H1 (cell line): ENCODE measurements around the gene DMBX1. TPM values are rescaled to one million over a fixed set of nuclear protein-coding genes. Genes with fewer than 3 reads are reported as not detected.

Experiments
- CTCF ChIA-PET: fragments of 300-600 bp; sonication (Branson Sonifier 250); formaldehyde crosslinking; loops from one replicate; lab custom pipeline; 2021; ENCODE audit not compliant: partially characterized antibody; lab: Charles Lee
- POLR2A ChIA-PET: fragments of 300-600 bp; sonication (Branson Sonifier 250); formaldehyde crosslinking; loops from one replicate; lab custom pipeline; 2021; ENCODE audit warnings: inconsistent platforms; ENCODE audit not compliant: partially characterized antibody; lab: Charles Lee
- DNase-seq, 2 experiments: peaks; one replicate each; pipeline versions ENCODE4 v3.0.0 to v3.0.0-alpha.2; 2010 to 2022; ENCODE audit warnings: low spot score in 2 of 2, low read depth in 1 of 2, mixed read lengths in 1 of 2
- FAIRE-seq: peaks from 2 replicates; lab custom pipeline; 2011; peaks lifted over from hg19 to GRCh38; lab: Jason Lieb, UNC
- H2AFZ ChIP-seq: 2 replicates; pipeline ENCODE4 v1.8.1; 2012; ENCODE audit warnings: low read length, inconsistent platforms
- H2AK5ac ChIP-seq: 2 replicates; pipeline ENCODE4 v1.6.1; 2013; ENCODE audit warnings: low read depth, low read length
- H2BK120ac ChIP-seq: replicated peaks from 2 replicates; pipeline ENCODE3; 2013; ENCODE audit warnings: low read depth, low read length, inconsistent platforms
- H2BK12ac ChIP-seq: 2 replicates; pipeline ENCODE4 v1.6.1; 2013; ENCODE audit warnings: low read depth, low read length
- H2BK15ac ChIP-seq: 2 replicates; pipeline ENCODE4 v1.6.1; 2013; ENCODE audit warnings: low read length
- H2BK20ac ChIP-seq: 2 replicates; pipeline ENCODE4 v1.6.1; 2013; ENCODE audit warnings: low read length
- H2BK5ac ChIP-seq: 2 replicates; pipeline ENCODE4 v1.6.1; 2013; ENCODE audit warnings: low read depth, low read length
- H3K14ac ChIP-seq: 2 replicates; pipeline ENCODE4 v1.6.1; 2013; ENCODE audit warnings: inconsistent platforms; ENCODE audit not compliant: insufficient read length
- H3K18ac ChIP-seq: 2 replicates; pipeline ENCODE4 v1.6.1; 2013; ENCODE audit warnings: low read length; ENCODE audit errors: extremely low read depth
- H3K23ac ChIP-seq: 2 replicates; pipeline ENCODE4 v1.6.1; 2013; ENCODE audit warnings: inconsistent platforms; ENCODE audit not compliant: insufficient read length
- H3K23me2 ChIP-seq: 2 replicates; pipeline ENCODE4 v1.6.1; 2013; ENCODE audit warnings: low read depth, low read length
- H3K27ac ChIP-seq: 2 replicates; pipeline ENCODE4 v1.6.1; 2011; ENCODE audit warnings: low read depth, low read length, inconsistent platforms
- H3K27me3 ChIP-seq, 4 experiments: replicated peaks in 1 of 4; 1 replicate in 1 of 4; 2 replicates in 3 of 4; pipeline versions ENCODE4 v1.6.1 to v1.8.1; 2011 to 2013; ENCODE audit warnings: low read length in 3 of 4, mild to moderate bottlenecking in 3 of 4, inconsistent platforms in 2 of 4, mixed read lengths in 2 of 4, moderate library complexity in 1 of 4; ENCODE audit not compliant: control insufficient read depth in 3 of 4, insufficient read depth in 3 of 4; ENCODE audit errors: extremely low read depth in 1 of 4
- H3K36me3 ChIP-seq, 4 experiments: 2 replicates each; pipeline versions ENCODE4 v1.6.1 to v1.8.1; 2011 to 2013; ENCODE audit warnings: mild to moderate bottlenecking in 4 of 4, low read length in 3 of 4, moderate library complexity in 2 of 4, control low read depth in 1 of 4, inconsistent platforms in 1 of 4; ENCODE audit not compliant: insufficient read depth in 4 of 4, control insufficient read depth in 2 of 4
- H3K4ac ChIP-seq: replicated peaks from 2 replicates; pipeline ENCODE3; 2013; ENCODE audit warnings: low read length, low read depth, mixed read lengths, inconsistent platforms; ENCODE audit not compliant: insufficient read length
- H3K4me1 ChIP-seq, 4 experiments: replicated peaks in 1 of 4; 1 replicate in 1 of 4; 2 replicates in 3 of 4; pipeline versions ENCODE4 v1.6.1 to v1.8.1; 2011 to 2013; ENCODE audit warnings: low read length in 3 of 4, inconsistent platforms in 2 of 4, mixed read lengths in 1 of 4; ENCODE audit not compliant: insufficient read depth in 4 of 4, control insufficient read depth in 3 of 4
- H3K4me2 ChIP-seq, 2 experiments: 2 replicates each; pipeline versions ENCODE4 v1.6.1 to v1.8.1; 2011 to 2013; ENCODE audit warnings: low read depth in 2 of 2, low read length in 2 of 2, control low read depth in 1 of 2, inconsistent platforms in 1 of 2, mild to moderate bottlenecking in 1 of 2; ENCODE audit not compliant: insufficient read depth in 1 of 2
- H3K4me3 ChIP-seq, 4 experiments: fragments of 200-600, 300-600 bp in 1 of 4; sonication (generic), shearing (Covaris generic), sonication (Bioruptor Twin) in 1 of 4; 2 replicates each; pipeline versions ENCODE4 v1.5.1 to v1.8.1; 2011 to 2016; ENCODE audit warnings: low read length in 4 of 4, low read depth in 3 of 4, control low read depth in 2 of 4, inconsistent platforms in 2 of 4, mild to moderate bottlenecking in 2 of 4, mixed read lengths in 1 of 4, moderate library complexity in 1 of 4; ENCODE audit not compliant: insufficient read depth in 2 of 4; ENCODE audit errors: extremely low read depth in 1 of 4
- H3K56ac ChIP-seq: replicated peaks from 2 replicates; pipeline ENCODE3; 2013; ENCODE audit warnings: low read depth, mild to moderate bottlenecking, mixed read lengths, low read length, inconsistent platforms; ENCODE audit not compliant: insufficient read length
- H3K79me1 ChIP-seq: 2 replicates; pipeline ENCODE4 v1.6.1; 2013; ENCODE audit warnings: low read depth, low read length, control low read depth
- H3K79me2 ChIP-seq, 2 experiments: 2 replicates each; pipeline versions ENCODE4 v1.6.1 to v1.8.1; 2012 to 2013; ENCODE audit warnings: low read length in 2 of 2, mild to moderate bottlenecking in 2 of 2, inconsistent platforms in 1 of 2; ENCODE audit not compliant: insufficient read depth in 2 of 2, control insufficient read depth in 1 of 2
- H3K9ac ChIP-seq, 4 experiments: replicated peaks in 1 of 4; 1 replicate in 1 of 4; 2 replicates in 3 of 4; pipeline versions ENCODE4 v1.6.1 to v1.8.1; 2011 to 2013; ENCODE audit warnings: low read depth in 3 of 4, low read length in 3 of 4, control low read depth in 2 of 4, mild to moderate bottlenecking in 2 of 4, moderate library complexity in 2 of 4, inconsistent platforms in 1 of 4; ENCODE audit errors: extremely low read depth in 1 of 4
- H3K9me3 ChIP-seq, 2 experiments: 2 replicates each; pipeline versions ENCODE4 v1.6.1 to v1.8.1; 2012 to 2013; ENCODE audit warnings: mild to moderate bottlenecking in 2 of 2, moderate library complexity in 2 of 2, control low read depth in 1 of 2, inconsistent platforms in 1 of 2, low read depth in 1 of 2, low read length in 1 of 2, mixed read lengths in 1 of 2; ENCODE audit not compliant: insufficient read depth in 2 of 2
- H4K20me1 ChIP-seq, 2 experiments: replicated peaks in 1 of 2; 2 replicates each; pipeline versions ENCODE3 to v1.8.1; 2011 to 2013; ENCODE audit warnings: inconsistent platforms in 2 of 2, low read length in 2 of 2, mild to moderate bottlenecking in 1 of 2; ENCODE audit not compliant: insufficient read depth in 2 of 2, control insufficient read depth in 1 of 2
- H4K5ac ChIP-seq: 2 replicates; pipeline ENCODE4 v1.6.1; 2013; ENCODE audit warnings: low read length, low read depth, mixed read lengths, inconsistent platforms; ENCODE audit not compliant: insufficient read length
- H4K8ac ChIP-seq: 2 replicates; pipeline ENCODE4 v1.8.0; 2013; ENCODE audit warnings: mild to moderate bottlenecking, moderate library complexity, low read length, inconsistent platforms; ENCODE audit not compliant: insufficient read depth; ENCODE audit errors: extremely low read depth
- H4K91ac ChIP-seq: replicated peaks from 2 replicates; pipeline ENCODE3; 2013; ENCODE audit warnings: low read length, mixed read lengths, inconsistent platforms; ENCODE audit not compliant: insufficient read length
- CREB1 ChIP-seq: IDR thresholded peaks from 2 replicates; pipeline ENCODE4 v1.6.1; 2012; ENCODE audit warnings: inconsistent platforms
- POU5F1 ChIP-seq: IDR thresholded peaks from 2 replicates; pipeline ENCODE4 v1.6.1; 2011; ENCODE audit warnings: low read depth, mild to moderate bottlenecking, low read length, moderate library complexity
- RNF2 ChIP-seq: fragments of 200-900, 300-1000 bp; sonication (generic); IDR thresholded peaks from 2 replicates; pipeline ENCODE4 v1.7.1; 2016; ENCODE audit warnings: borderline replicate concordance, low read depth, mild to moderate bottlenecking, antibody characterized with exemption, low read length; ENCODE audit not compliant: poor library complexity, severe bottlenecking; ENCODE audit errors: missing control alignments
- YY1 ChIP-seq: IDR thresholded peaks from 2 replicates; pipeline ENCODE4 v1.6.1; 2011; ENCODE audit warnings: low read depth, mild to moderate bottlenecking, low read length
- WGBS, 2 experiments: shearing (Covaris generic) in 1 of 2; methylation state at CpG; one replicate each; pipeline versions ENCODE4 v1.1.6 to v1.1.7; 2013 to 2015; ENCODE audit warnings: low lambda C conversion rate in 2 of 2, mixed read lengths in 2 of 2, inconsistent platforms in 1 of 2, low coverage in 1 of 2, missing lambda C conversion rate in 1 of 2; ENCODE audit not compliant: insufficient replicate concordance in 2 of 2, insufficient coverage in 1 of 2, insufficient read length in 1 of 2; ENCODE audit errors: extremely low coverage in 1 of 2, missing lambda C conversion rate in 1 of 2; 5-methylcytosine and 5-hydroxymethylcytosine counted together
- polyA plus RNA-seq, 7 experiments: library from polyadenylated mRNA; depleted of rRNA in 3 of 7; stranded (reverse) in 5 of 7; unstranded in 2 of 7; fragments of >200 nt in 5 of 7; fragments of 200-250 nt in 2 of 7; gene quantifications; 1 replicate in 5 of 7; 2 replicates in 1 of 7; 4 replicates in 1 of 7; pipeline versions ENCODE4 v1.2.1 to v1.2.3, GENCODE V29; 2011 to 2013; ENCODE audit warnings: missing spikeins in 2 of 7, mixed read lengths in 2 of 7
- total RNA-seq: library from RNA; stranded (reverse); fragmentation: NEBNext Ultra II Directional; extraction: Animal tissue kit (Norgen Biotek cat#: 25700); gene quantifications from 2 replicates; pipeline ENCODE4 v1.2.1, GENCODE V29; 2021

Gene DMBX1
- total and polyA plus RNA-seq, 2 of the 8 experiments (the other 6 are each of a cell fraction or from before 2014, with no cell fraction given) = 0.23 to 0.30 TPM

DNA sequence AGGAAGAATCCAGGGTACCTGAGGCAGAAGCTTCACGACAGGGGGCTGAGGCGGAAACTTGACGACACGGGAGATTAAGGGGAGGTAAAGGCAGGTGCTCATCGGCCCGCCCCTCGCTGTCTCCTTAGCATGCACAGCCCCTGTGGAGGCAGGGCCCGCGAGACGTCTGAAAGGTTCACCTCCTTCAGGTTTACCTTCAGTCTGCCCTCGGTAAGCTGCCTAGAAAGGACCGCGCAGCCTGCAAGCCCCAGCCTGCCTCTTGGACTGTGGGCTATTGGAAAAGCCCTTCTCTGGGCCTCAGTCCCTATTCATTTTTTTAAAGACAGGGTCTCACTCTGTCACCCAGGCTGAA is 33.3 kb downstream of the DMBX1 start:
- POLR2A ChIA-PET = interaction anchor here (1.2 to 1.3 kb wide), 2 partner anchors 37 to 70 kb away, joined by 3 read pairs; no protein-coding TSS in a partner anchor
- Histone ChIP-seq H4K91ac (no peak overlapping the region), H3K9ac (no peak overlapping the region), H3K18ac (no peak overlapping the region), H2BK20ac (no peak overlapping the region), H3K4me3 (no peak overlapping the region), H4K20me1 (peaks cover 1 to 2% of the 10 kb centered on the region in 2 experiments), H3K4me2 (no peak overlapping the region; a peak in 1 of 4 replicates), H3K4ac (no peak overlapping the region), H2BK12ac (no peak overlapping the region), H2BK15ac (no peak overlapping the region), H4K5ac (no peak overlapping the region), H3K23ac (no peak overlapping the region), H3K79me2 (no peaks in the 10 kb centered on the region), H3K27ac (no peak overlapping the region), H3K23me2 (no peaks in the 10 kb centered on the region), H3K56ac (no peak overlapping the region), H2BK120ac (no peak overlapping the region), H3K36me3 (no peaks in the 10 kb centered on the region), H2BK5ac (no peak overlapping the region), H3K4me1 (peaks cover 22 to 54% (median 32%) of the 10 kb centered on the region in 4 experiments), H2AFZ (no peak overlapping the region), H3K79me1 (no peaks in the 10 kb centered on the region), H2AK5ac (no peak overlapping the region), H3K27me3 (peaks cover 9 to 53% (median 46%) of the 10 kb centered on the region in 4 experiments), H4K8ac (no peak overlapping the region), H3K9me3 (no peaks in the 10 kb centered on the region), H3K14ac (no peak overlapping the region)
- CTCF ChIA-PET = interaction anchor here (0.7 to 18.9 kb wide), 16 partner anchors 8 to 109 kb away, joined by 3 to 287 read pairs (median 5); partner anchors contain the start of gene DMBX1
- WGBS, 2 experiments = 47% methylated on average over 13 of the region's 13 CpGs; no CpG with 5 or more reads in 1 of the 2 experiments
- FAIRE-seq (no peak), DNase-seq (peak in 1 of 2 experiments; percentile 50)
- TF ChIP-seq CREB1 = no peak
- TF ChIP-seq POU5F1 = no peak
- no peak for TF ChIP-seq RNF2
- no peak for TF ChIP-seq YY1
